Gastroesophageal sphincter (tissue), 3 donors: ENCODE data around the gene CAV1.

Source experiments
- CTCF ChIP-seq, 4 experiments: fragments of 200-600 bp in 2 of 4; fragments of 450-650 bp in 2 of 4; sonication (generic) in 1 of 4; IDR thresholded peaks; one replicate each; pipeline ENCODE4 v1.5.1; 2017 to 2019; ENCODE audit warnings: antibody characterized with exemption in 4 of 4, mild to moderate bottlenecking in 2 of 4, moderate library complexity in 2 of 4
- POLR2AphosphoS5 ChIP-seq: sonication (generic); formaldehyde crosslinking; IDR thresholded peaks from one replicate; pipeline ENCODE4 v1.6.1; 2017; ENCODE audit warnings: antibody characterized with exemption

- TF ChIP-seq CTCF (IDR thresholded peaks at IDR 0.05) = no peak
- no peak for TF ChIP-seq POLR2AphosphoS5
These were observed 3.7 kb upstream of the CAV1 start for GRCh38 chr7:116521046-116521664.
